ENCODE measurements around the gene ZNFX1. TPM values are rescaled to one million over a fixed set of nuclear protein-coding genes. Genes with fewer than 3 reads are reported as not detected.
A peak's percentile ranks its signal among the peaks of the same experiment; 100 is the strongest.

ZNFX1 gene
- polyA plus RNA-seq (2011; rRNA removed) (11.2 and 12.8 TPM in 2 replicates), polyA minus RNA-seq (2011; rRNA and poly(A)+ RNA removed) (33.7 and 43.7 TPM in 2 replicates)

- Histone ChIP-seq H3K27me3 (ENCODE audit: control insufficient read depth, insufficient read depth, low read length) (no peaks in the 10 kb centered on the region), H3K36me3 (ENCODE audit: control insufficient read depth, insufficient read depth, low read length) (peaks cover 33% of the 10 kb centered on the region), H3K4me3 (ENCODE audit: low read depth, low read length) (peak within 1 kb of the TSS; percentile 91)
- CTCF ChIA-PET = no interaction called here
- peak; percentile 82 for DNase-seq (ENCODE audit: low read depth)
- no peak for TF ChIP-seq CTCF (IDR thresholded peaks at IDR 0.05; ENCODE audit: insufficient read depth, low read depth, low read length)
- POLR2A ChIA-PET = interaction anchor here (0.5 to 0.7 kb wide), 2 partner anchors 9 to 10 kb away, joined by 3 to 5 read pairs; no protein-coding TSS in a partner anchor
Measured at GRCh38 chr20:49278036-49278817, at the start of gene ZNFX1. TSS of gene ZNFX1 (minus strand) at chr20:49278057. CDS start at chr20:49275839, 2,218 bp downstream.

GRCh38 chr20:49326026-49326425, 48.2 kb upstream of the ZNFX1 start:
- no peak for TF ChIP-seq CTCF (IDR thresholded peaks at IDR 0.05; ENCODE audit: insufficient read depth, low read depth, low read length)
- Histone ChIP-seq H3K36me3 (ENCODE audit: control insufficient read depth, insufficient read depth, low read length) (no peaks in the 10 kb centered on the region), H3K4me3 (ENCODE audit: low read depth, low read length) (no peak overlapping the region), H3K27me3 (ENCODE audit: control insufficient read depth, insufficient read depth, low read length) (peaks cover 27% of the 10 kb centered on the region)
- ChIA-PET CTCF (interaction anchor here (0.6 to 13.6 kb wide), 7 partner anchors 61 to 659 kb away, joined by 3 to 140 read pairs (median 3); partner anchors contain the start of gene KCNB1), POLR2A (no interaction called here)
- peak; percentile 39 for DNase-seq (ENCODE audit: low read depth)

GRCh38 chr20:49324306-49324705, 46.4 kb upstream of the ZNFX1 start:
- no peak for TF ChIP-seq CTCF (IDR thresholded peaks at IDR 0.05; ENCODE audit: insufficient read depth, low read depth, low read length)
- CTCF ChIA-PET = interaction anchor here (0.6 to 6.8 kb wide), 8 partner anchors 7 to 284 kb away, joined by 3 to 75 read pairs (median 3); no protein-coding TSS in a partner anchor
- H3K36me3 ChIP-seq (ENCODE audit: control insufficient read depth, insufficient read depth, low read length) = no peaks in the 10 kb centered on the region
- H3K27me3 ChIP-seq (ENCODE audit: control insufficient read depth, insufficient read depth, low read length) = peaks cover 29% of the 10 kb centered on the region
- no peak for DNase-seq (ENCODE audit: low read depth)
- no peak overlapping the region for H3K4me3 ChIP-seq (ENCODE audit: low read depth, low read length)
- POLR2A ChIA-PET = no interaction called here

- H3K36me3 ChIP-seq (ENCODE audit: control insufficient read depth, insufficient read depth, low read length) = no peaks in the 10 kb centered on the region
- ChIA-PET POLR2A (interaction anchor here (0.6 kb wide), 1 partner anchor 42 kb away, joined by 5 read pairs; no protein-coding TSS in a partner anchor), CTCF (interaction anchor here (0.6 to 6.8 kb wide), 10 partner anchors 8 to 401 kb away, joined by 3 to 75 read pairs (median 3); no protein-coding TSS in a partner anchor)
- peaks cover 32% of the 10 kb centered on the region for H3K27me3 ChIP-seq (ENCODE audit: control insufficient read depth, insufficient read depth, low read length)
- no peak overlapping the region for H3K4me3 ChIP-seq (ENCODE audit: low read depth, low read length)
- TF ChIP-seq CTCF (IDR thresholded peaks at IDR 0.05; ENCODE audit: insufficient read depth, low read depth, low read length) = peak; percentile 56
- peak; percentile 33 for DNase-seq (ENCODE audit: low read depth)
Measured at GRCh38 chr20:49323622-49324238, 45.9 kb upstream of the ZNFX1 start.

GRCh38 chr20:49320460-49320859, 42.6 kb upstream of the ZNFX1 start:
- no peak overlapping the region for H3K4me3 ChIP-seq (ENCODE audit: low read depth, low read length)
- ChIA-PET CTCF (interaction anchor here (0.6 to 6.8 kb wide), 19 partner anchors 9 to 290 kb away, joined by 3 to 75 read pairs (median 3); no protein-coding TSS in a partner anchor), POLR2A (no interaction called here)
- H3K27me3 ChIP-seq (ENCODE audit: control insufficient read depth, insufficient read depth, low read length) = peaks cover 36% of the 10 kb centered on the region
- DNase-seq (ENCODE audit: low read depth) = no peak
- TF ChIP-seq CTCF (IDR thresholded peaks at IDR 0.05; ENCODE audit: insufficient read depth, low read depth, low read length) = peak; percentile 55
- H3K36me3 ChIP-seq (ENCODE audit: control insufficient read depth, insufficient read depth, low read length) = no peaks in the 10 kb centered on the region
